ENCODE measurements around the gene SLC7A14.

SLC7A14 gene

DNA sequence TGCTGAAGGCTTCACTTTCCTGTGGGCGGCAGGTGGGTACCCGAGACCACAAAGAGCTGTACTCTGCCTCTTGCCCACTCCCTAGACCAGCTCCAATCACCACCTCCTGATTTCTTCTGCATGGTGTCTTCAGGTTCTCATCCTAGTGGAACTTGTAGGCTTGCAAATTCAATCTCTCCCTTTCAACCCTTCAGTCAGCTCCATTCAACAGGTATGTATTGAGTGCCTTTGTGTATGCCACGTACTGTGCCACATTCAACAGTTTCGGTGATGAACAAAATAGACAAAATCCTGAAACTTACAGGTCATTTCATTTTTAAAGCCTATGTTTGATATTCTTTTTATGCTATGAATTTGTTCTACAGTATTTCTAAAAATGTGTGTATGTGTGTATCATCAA lies 172.6 kb downstream of the SLC7A14 start:
- H3K9ac ChIP-seq, result no peak overlapping the region
- 0 out of 2 replicates have a peak, but pooled peaks cover 2% of the 10 kb centered on the region for H3K9me3 ChIP-seq
- H3K4me3 ChIP-seq, result no peak overlapping the region
- no peaks in the 10 kb centered on the region for H3K4me1 ChIP-seq
- H4K20me1 ChIP-seq, result peaks cover under 1% of the 10 kb centered on the region; the same call in 1 of the 2 replicates
- H3K27ac ChIP-seq, result no peak overlapping the region
- no peaks in the 10 kb centered on the region for H3K36me3 ChIP-seq
- H3K4me2 ChIP-seq, result no peak overlapping the region
- H3K27me3 ChIP-seq, result peaks cover 15% of the 10 kb centered on the region
- no peak for TF ChIP-seq Cebpa-rat (IDR thresholded peaks at IDR 0.05)

- no peak overlapping the region for H3K4me3 ChIP-seq
These were observed 175.3 kb downstream of the SLC7A14 start for GRCh38 chr3:170410428-170411029.

More at GRCh38 chr3:170410428-170411029, 175.3 kb downstream of the SLC7A14 start:
- H3K9ac ChIP-seq, result no peak overlapping the region
- no peaks in the 10 kb centered on the region for H4K20me1 ChIP-seq
- no peaks in the 10 kb centered on the region for H3K9me3 ChIP-seq
- no peak overlapping the region for H3K27ac ChIP-seq
- no peaks in the 10 kb centered on the region for H3K36me3 ChIP-seq
- no peaks in the 10 kb centered on the region for H3K27me3 ChIP-seq
- H3K4me1 ChIP-seq, result no peaks in the 10 kb centered on the region
- H3K4me2 ChIP-seq, result no peak overlapping the region
- TF ChIP-seq Cebpa-rat (IDR thresholded peaks at IDR 0.05), result no peak
